Stimulated activated CD4-positive, alpha-beta T cell treated with anti-CD3 and anti-CD28 coated beads, Interleukin-15, amount 100 ng/mL, for 1 hour (primary cell): ENCODE results near the gene HS3ST1.
A peak's percentile ranks its signal among the peaks of the same experiment; 100 is the strongest.

Experiments
- DNase-seq, 2 donors: peaks; one replicate each; pipeline ENCODE4 v3.0.0-alpha.2; 2020; ENCODE audit warnings: low read depth in 1 of 2, low spot score in 1 of 2

The HS3ST1 gene

DNA sequence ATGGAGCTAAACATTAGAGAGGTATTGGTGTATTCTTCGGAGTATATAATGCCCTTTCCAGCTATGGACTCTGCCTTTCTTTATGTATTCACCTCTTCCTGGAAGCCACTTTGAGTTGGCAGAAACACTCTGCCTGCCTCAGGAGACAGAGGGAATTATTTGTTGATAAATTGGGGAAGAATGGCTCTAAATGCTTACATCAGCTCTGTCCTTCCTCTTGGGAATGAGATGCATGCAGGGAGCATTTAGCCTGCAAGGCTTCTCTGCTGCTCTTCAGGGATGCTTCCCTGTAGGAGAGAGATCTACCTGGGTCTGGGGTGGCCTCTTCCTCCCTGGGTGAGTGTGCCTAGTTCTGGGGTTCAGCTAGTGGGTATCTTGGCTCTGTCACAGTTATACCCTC, 6.9 kb upstream of the HS3ST1 start:
- no peak for DNase-seq

DNA sequence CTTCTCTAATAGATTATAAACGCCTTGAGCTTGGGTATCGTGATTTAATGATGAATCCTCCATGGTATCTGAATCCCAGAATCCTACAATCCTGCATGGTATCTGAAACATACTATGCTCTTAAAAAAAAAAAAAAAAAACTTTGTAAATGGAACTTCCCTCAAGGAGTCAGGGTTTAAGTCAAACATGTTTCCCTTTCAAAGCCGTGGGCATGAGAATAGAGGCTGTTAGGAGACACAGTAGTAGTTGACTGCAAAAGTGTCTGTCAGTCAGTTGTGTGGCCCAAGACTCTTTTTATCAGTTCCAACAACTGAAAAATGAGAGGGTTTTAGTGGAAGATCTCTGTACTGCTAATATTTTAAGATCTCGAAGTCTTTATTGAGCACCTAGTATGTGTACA, 2.4 kb upstream of the HS3ST1 start:
- DNase-seq: no peak

DNA sequence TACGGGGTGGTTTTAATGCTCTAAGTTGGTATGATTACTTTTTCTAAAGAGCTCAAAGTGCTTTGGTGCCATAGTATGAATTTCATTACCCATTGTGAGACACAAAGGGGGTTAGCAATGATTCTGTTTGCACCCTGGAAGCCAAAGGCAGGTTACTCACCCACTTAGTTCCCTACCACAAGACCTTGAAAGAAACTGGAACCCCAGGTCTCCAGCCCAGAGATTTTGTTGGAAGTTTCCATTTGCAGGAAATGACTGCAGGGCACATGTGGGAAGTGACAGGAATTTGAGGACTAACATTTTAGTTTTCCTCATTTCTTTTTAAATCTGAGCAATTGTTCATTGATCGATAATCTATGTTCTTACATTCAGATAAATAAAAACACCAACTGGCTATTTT, 1.8 kb upstream of the HS3ST1 start:
- no peak for DNase-seq

DNA sequence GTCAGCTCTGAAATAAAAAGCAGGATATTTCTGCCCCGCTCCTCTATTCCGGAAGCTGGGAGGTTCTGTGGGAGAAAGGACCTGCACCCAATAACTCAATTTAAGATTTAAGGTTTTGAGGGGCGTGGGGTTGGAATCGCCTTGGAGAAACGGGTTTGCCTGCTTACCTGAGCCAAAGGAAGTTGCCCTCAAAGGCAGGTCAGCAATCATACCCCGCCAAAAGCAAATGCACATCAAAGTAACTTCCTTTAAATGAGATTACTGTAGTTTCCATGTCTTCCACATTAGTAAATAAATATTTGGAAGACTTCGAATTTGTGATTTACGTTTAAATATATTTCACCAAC, 978 bp upstream of the HS3ST1 start:
- no peak for DNase-seq

DNA sequence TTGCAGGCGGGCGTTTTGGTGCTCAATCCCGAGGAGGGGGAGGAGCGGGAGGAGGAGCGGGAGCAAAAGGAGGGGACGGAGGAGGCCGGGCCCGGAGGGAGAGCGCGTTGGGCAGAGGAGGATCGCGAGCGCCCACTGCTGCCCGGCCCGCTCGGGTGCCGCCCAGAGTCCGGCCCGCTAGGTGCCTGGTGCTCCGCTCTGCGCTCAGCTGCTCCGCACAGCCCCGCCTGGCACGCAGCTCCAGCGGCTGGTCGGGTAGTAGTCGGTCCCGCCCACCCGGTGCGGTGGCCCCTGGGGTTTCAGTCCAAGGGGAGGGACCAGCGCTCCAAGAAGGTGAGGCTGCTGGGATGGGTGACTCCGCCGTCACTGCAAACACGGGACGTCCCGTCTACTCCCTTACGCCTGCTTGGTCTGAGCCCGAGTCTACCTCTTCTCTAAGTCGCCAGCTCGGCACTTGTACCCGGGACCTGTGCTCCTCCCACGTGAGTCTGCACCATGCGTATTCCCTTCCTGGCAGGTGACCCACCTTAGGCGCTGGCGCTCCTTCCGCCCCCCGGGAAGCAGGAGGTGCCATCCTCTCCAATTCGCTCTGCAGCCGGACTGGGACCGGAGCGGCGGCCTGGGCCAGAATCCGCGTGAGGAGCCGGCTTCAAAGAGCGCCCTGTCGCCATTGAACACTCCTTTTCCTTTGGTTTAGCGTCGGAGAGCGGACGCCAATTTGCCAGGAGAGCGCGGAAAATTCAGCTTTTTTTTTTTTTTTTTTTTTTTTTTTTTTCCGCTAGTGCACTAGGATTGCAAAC, 405 bp upstream of the HS3ST1 start:
- peak in 1 of 2 donors; percentile 12 for DNase-seq

DNA sequence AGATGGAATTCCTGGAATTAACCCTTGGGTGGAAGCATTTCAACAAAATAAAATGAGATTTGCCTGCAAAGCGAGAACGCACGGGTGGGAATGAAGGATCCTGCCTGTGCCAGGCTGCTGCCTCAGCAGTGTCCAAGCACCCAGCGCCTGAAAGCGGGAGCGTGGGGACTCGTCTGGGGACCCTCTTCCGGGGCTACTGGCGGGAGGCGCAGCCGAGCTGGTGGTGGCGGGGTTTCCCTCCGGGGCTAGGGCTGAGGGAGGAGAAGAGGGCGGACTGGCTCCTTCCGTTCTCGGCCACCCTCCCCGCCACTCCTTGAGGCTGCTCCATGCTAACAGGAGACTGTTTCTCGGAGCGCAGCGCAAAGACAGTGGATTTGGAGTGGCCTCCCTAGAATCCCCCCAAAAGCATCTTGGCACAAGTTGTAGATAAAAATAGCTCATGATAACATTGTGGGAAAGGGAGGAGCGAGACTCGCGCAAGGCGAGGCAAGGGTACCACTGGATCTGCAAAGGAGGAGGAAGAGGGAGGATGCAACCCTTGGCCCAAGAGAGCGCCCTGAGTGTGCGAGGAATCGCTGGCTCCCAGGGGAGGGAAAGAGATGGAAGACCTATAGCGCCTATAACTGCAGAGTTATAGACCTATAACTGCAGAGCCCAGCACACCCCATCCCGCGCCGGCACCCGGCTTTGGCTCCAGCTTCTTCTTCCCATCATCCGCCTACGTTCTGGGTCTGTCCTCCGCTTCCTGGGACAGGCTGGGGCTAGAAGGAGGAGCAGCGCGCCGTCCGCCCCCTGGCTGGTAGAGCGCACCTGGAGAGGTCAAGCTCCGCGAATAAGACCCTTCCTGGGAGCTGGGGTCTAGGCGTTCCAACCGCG, 1.3 kb downstream of the HS3ST1 start:
- DNase-seq: no peak

DNA sequence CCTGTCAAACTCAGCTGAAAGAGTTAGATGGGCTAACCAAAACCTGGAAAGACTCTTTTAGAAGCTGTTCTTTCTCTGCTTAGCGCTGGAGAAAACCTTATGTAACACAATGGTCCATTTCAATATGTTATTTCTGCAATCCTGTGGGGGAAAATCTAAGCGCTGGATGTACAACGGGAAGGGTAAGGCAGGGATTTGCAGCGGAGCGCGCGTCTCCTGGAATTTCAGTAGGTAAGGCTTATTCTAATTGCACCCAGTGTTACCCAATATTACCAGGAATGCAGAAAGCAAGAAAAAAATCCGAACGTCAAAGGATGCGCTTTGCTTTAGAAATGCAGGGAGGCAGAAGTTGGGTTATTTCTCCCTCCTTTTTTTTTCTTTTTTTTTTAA, 2.0 kb downstream of the HS3ST1 start:
- no peak for DNase-seq

DNA sequence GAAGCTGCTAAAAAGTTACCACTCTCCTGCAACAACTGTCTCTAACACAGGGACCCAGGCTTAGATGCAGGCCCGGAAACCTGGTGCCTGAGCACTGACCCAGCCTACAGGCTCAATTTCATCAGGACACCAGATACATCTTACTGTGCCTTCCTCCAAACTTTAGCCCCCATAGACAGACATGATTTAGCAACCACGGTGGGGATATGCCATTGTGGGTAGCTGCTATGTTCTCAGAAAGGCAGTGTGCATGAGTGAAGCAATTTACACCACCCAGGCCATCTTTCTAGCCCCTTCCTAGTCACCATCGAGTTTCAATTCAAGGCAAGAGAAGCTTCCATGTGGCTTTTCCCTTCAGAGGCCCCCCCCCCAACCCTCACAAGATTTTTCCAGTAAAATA, 2.7 kb downstream of the HS3ST1 start:
- DNase-seq: no peak

DNA sequence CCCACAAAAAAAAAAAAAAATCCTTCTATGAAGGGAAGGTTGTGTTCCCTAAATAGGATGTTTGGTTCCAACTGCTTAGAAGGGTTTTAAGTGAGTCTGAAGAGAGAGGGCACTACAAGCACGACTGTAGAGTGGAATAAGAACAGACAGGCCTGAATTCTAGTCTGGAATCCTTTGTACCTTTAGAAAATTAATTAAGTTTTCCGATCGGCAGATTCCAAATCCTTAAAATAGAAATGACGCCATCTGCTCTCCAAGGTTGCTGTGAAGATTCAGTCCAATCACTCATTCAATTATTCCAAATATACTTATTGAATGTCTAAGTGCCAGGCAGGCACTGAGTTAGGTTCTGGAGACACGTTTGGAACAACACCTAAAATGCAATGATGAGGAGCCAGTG, 3.8 kb downstream of the HS3ST1 start:
- DNase-seq: no peak

DNA sequence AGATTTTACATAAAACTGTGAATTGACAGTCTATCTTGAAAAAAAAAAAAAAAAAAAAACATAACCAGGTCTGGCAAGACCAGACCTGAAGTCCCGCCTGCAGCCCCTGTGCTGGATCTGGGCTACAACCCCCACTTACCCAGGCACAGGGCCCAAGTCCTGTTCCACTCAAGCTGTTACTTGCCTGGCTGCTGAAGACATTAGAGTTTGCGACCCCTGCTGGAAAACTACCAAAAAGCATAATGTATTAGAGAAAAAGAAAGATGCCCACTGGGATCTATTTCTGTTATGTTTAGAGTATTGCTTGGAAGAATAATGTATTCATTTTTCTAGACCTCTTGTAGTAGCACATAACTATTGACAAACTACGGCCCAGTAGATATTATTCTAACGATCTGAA, 4.7 kb downstream of the HS3ST1 start:
- no peak for DNase-seq

DNA sequence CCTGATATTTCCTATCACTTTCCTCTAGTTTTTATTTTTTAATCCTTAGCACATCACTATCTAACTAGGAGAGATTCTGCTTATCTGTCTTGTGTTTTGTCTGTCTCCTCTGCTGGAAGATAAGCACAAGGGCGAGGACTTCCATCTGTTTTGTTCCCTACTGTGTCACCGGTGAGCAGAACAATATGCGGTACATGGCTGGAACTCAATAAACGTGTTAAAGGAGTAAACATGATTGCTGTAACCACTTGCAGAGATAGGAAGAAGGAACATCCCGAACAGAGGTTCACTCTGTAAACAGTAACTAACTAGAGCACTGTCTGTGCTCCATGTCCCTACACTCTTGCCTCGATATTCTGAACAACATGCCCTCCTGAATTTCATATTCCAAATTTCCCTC, 5.2 kb downstream of the HS3ST1 start:
- no peak for DNase-seq

DNA sequence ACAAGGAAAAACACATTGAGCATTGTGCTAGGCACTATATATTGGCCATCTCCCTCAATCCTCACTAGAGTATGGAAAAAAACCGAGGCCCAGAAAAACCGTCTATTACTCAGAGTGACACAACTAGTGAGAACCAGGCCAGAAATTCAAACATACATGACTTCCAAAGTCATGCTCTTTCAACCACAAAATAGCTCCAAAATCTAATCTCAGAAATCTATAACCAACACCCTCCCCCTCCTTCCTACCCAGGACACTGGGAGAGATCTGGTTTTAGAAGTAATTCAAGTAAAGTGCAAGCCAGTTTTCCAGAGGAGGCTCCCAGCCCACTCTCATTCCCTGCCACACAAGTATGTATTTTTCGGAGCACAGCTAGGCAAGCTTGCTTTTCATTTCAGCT, 7.6 kb downstream of the HS3ST1 start:
- DNase-seq: no peak

DNA sequence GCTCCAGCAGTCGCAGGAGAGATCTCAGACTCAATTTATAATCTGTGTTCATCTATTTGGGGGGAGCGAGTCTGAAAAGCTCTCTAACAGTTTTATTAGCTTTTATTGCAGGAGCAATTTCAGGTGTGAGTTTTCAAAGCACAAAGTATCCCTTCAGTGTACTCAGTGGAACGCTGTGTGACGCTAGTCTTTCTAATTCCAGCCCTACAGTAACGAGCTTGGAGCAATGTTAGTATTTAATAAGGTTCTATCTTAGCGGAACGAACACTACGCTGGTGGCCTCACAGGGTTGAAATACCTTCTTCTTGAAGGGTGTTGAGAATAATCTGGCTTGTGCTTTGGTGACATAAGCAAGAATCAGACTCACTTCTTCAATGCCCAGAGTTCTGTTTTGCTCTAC, 8.4 kb downstream of the HS3ST1 start:
- no peak for DNase-seq

DNA sequence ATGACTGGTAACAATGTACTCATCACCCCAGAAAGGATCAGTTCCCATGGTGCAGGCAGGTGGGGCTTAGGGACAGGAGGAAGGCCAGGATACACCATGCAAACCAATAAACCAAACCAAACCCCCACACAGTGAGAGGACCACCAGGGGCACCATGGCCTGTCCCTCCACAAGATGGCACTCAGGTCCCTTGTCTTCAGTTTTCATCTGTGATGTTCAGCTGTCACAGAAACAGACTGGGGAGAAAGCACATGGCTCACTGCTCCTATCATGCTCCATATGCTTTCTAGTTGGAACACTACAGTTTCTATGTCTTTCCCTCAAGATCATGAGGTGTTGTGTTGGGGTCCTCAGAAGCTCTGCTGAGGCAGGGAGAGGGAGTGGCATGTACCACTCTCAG, 10.1 kb downstream of the HS3ST1 start:
- DNase-seq: no peak

DNA sequence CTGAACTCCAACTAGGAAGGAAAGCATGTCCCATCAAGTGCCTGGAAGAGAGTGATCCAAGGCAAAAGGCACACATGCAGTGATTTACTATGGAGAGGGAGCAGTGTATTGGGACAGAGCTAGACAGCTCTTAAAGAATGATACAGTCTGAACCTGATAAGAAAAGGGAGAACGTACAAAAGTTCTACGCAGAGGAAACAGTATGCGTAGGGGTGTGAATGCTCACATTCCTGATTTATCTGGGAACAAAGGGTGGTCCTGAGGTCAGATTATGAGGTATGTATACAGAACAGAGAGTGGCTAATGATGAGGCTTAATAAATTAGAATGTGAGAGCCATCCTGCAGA, 12.0 kb downstream of the HS3ST1 start:
- no peak for DNase-seq

DNA sequence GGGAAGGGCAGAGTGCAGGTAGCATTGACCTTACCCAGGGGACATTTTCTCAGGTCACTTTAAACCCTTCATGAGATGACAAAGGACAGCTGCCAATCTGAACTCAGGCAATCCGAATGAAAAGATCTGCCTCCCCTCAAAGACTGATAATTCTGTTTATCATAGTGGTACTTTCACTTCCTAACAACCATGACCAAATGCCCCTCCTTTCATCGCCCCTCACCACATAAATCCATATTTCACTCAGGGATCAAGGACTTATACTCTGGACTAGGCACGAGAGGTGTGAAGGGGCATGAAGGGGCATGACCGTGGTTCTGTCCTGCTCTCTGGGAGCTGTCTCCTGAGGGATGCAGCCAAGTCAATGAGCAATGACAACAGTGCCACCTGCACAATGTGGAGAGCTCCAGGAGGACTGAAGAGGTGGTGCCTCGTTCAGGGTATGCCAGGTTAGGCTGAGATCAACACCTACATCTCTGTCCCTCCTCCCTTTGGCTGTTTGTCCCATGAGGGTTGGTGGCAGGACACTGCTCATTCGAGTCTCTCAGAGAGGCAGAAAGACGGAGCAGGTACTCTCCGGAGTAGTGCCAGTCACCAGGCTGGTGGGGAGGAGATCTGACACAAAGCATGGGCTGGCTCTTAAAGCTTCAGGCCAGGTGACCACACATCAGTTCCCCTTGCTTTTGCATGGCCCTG, 12.5 kb downstream of the HS3ST1 start:
- DNase-seq: no peak

DNA sequence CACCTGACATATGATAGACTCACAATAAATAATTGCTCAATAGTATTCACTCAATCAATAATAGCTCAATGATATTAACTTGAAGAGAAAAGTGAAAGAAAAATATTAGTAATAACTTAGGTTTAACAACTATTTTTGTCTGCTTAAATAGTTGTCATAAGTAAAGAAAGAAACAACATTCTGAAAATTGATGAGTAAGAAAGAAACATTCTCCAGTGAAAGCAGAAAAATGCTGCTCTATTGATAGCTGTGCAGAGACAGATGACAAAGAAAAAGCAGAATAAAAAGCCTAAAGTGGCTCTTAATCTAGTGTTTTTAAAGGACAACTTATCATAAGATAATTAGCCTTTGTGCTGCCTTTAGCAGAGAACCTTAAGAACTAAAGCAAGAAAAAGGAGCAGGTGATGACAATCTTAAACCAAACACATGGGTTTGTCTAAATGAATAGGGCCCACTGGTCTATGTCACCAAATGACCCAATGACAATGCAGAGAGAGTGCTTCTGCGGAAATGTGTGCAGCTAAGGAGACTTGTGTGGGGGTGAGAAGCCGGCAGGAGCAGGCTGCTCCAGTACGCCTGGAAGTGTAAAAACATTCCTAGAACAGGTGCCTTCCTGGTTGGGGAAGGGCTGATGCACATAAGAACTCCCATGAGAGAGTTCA, 13.2 kb downstream of the HS3ST1 start:
- DNase-seq: no peak

DNA sequence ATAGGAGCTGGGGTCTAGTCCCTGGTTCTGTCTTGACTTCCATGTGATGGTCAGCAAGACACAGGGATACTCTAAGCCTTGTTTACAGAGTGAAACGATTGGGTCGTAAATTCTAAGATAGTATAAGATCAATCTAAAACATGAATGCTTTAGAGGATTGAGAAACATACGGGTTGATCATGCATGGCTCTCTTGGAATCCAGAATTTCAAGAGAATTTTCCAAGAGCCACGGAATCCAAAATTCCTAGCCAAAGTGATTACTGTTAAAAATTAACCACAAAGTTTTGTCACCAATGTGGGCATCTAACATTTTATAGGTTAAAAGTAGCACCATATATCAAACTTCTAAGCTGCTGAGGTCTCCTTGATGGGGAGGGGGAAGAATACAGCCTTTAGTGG, 16.5 kb downstream of the HS3ST1 start:
- DNase-seq: no peak

DNA sequence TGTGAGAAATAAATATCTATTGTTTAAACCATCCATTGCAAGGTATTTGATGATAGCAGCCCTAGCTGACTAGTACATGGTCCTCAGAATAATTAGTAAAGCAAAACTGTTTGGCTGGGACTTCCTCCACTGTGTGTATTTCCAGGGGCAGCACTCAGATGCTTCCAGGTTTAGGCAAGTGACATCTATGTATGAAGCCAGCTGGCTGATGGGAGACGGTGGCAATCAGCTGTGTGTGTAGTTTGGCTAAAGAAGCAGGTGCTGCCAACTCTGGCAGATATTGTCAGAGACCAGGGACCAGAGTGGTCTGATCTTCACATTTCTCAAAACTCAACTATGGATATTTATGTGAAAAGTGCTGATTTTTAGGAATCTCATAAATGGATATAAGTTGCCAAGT, 19.1 kb downstream of the HS3ST1 start:
- DNase-seq: no peak

DNA sequence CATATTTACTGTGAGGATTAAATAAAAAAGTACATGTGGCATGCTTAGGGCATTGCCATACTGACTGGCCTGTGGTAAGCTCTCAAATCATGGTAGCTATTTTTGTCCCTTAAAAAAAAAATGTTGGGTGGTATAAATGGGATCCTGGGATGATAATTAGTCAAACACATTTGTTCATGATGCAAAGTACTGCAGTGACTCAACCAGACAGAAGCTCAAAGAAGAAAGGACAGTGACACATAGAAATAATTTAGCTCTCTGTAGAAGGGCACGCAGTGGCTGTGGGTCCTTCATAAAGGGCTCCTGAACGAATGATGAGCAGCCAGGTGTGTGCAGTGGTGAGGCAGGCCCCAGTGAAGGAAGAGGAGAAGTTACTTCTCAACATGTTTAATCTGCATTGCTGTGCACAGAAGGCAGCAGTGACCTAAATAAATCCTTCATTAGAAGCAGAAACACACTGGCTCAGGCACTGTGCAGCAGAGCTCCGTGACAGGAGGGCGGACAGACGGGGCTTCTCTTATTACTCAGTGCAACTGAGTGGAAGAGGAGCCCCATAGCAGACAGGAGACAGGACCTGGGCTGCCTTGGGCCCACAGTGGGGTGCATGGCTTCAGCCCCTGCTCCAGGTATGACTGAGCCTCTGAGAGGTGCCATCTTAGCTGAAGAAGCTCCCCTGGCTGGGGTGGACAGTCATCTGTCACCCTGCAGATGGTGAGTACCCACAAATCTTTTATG, 20.3 kb downstream of the HS3ST1 start:
- no peak for DNase-seq

DNA sequence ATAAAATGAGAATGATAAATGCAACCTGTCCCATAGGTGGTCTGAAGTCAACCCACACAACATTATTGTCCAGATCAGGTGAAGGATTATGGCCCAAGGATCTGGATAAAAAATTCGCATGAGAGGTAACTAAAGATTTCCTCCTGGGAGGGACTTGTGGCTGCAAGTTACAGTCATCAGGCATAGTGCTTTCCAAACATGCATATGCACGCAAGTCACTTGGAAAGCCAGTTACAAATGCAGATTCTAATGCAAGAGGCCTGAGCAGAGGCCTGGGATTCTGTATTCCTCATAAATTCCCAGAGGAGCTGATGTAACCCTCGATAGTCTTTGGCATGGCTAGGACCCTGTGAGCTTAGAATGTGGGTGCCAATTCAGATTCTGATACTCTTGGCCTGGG, 21.1 kb downstream of the HS3ST1 start:
- no peak for DNase-seq
